GM23338 (cell line): ENCODE results near the gene HS6ST3. TPM values are rescaled to one million over a fixed set of nuclear protein-coding genes. Genes with fewer than 3 reads are reported as not detected.
A peak's percentile ranks its signal among the peaks of the same experiment; 100 is the strongest.

ENCODE experiments used
- ATAC-seq: fragments of 200-7000 bp; cut with Tn5 transposase; 3 replicates; pipeline ENCODE4 v1.9.1; 2020
- DNase-seq: peaks from one replicate; pipeline ENCODE4 v3.0.0-alpha.2; 2015; ENCODE audit warnings: low spot score
- H2AFZ ChIP-seq: fragments of 200-600 bp; sonication (generic); 2 replicates; pipeline ENCODE4 v1.8.0; 2016; ENCODE audit warnings: antibody characterized with exemption, mild to moderate bottlenecking, moderate library complexity
- H3F3A ChIP-seq: fragments of 200-600 bp; sonication (generic); replicated peaks from 2 replicates; pipeline ENCODE4 v1.8.0; 2017; ENCODE audit warnings: antibody characterized with exemption, mixed run types, low read depth
- H3K27ac ChIP-seq: fragments of 200-600 bp; sonication (generic); 2 replicates; pipeline ENCODE4 v1.6.1; 2016; ENCODE audit warnings: low read depth
- H3K27me3 ChIP-seq: fragments of 200-600 bp; sonication (generic); 2 replicates; pipeline ENCODE4 v1.8.0; 2016; ENCODE audit warnings: mild to moderate bottlenecking, mixed run types, moderate library complexity; ENCODE audit not compliant: insufficient read depth
- H3K36me3 ChIP-seq: fragments of 200-600 bp; sonication (generic); 2 replicates; pipeline ENCODE4 v1.8.0; 2016; ENCODE audit warnings: mild to moderate bottlenecking; ENCODE audit not compliant: insufficient read depth
- H3K4me1 ChIP-seq: fragments of 200-600 bp; sonication (generic); 2 replicates; pipeline ENCODE4 v1.8.0; 2016; ENCODE audit warnings: mild to moderate bottlenecking, moderate library complexity; ENCODE audit not compliant: insufficient read depth
- H3K4me2 ChIP-seq: fragments of 200-600 bp; sonication (generic); 2 replicates; pipeline ENCODE4 v1.7.1; 2017; ENCODE audit warnings: mixed run types
- H3K4me3 ChIP-seq: fragments of 200-600 bp; sonication (generic); 2 replicates; pipeline ENCODE4 v1.6.1; 2016; ENCODE audit warnings: mixed run types
- H3K79me2 ChIP-seq: fragments of 200-600 bp; sonication (generic); replicated peaks from 2 replicates; pipeline ENCODE4 v1.8.0; 2017; ENCODE audit warnings: mild to moderate bottlenecking; ENCODE audit not compliant: insufficient read depth
- H3K9me2 ChIP-seq: fragments of 200-600 bp; sonication (generic); 2 replicates; pipeline ENCODE4 v1.8.0; 2017; ENCODE audit not compliant: insufficient read depth
- H4K20me1 ChIP-seq: fragments of 200-600 bp; sonication (generic); replicated peaks from 2 replicates; pipeline ENCODE4 v1.8.0; 2017; ENCODE audit warnings: mild to moderate bottlenecking; ENCODE audit not compliant: insufficient read depth
- H3K27ac Mint-ChIP-seq: 2 replicates; pipeline ENCODE4 v1.8.0; 2020; ENCODE audit warnings: inconsistent platforms, mild to moderate bottlenecking, moderate library complexity, mixed read lengths
- H3K27me3 Mint-ChIP-seq: 3 replicates; pipeline ENCODE4 v1.8.0; 2022; ENCODE audit warnings: low read depth, mild to moderate bottlenecking, moderate library complexity, mixed read lengths, inconsistent platforms; ENCODE audit not compliant: insufficient read depth, poor library complexity
- H3K36me3 Mint-ChIP-seq: 3 replicates; pipeline ENCODE4 v1.8.0; 2021; ENCODE audit warnings: low read depth, mild to moderate bottlenecking, inconsistent platforms, moderate library complexity, mixed read lengths
- H3K4me1 Mint-ChIP-seq: 3 replicates; pipeline ENCODE4 v1.8.0; 2020; ENCODE audit warnings: mild to moderate bottlenecking, inconsistent platforms, mixed read lengths
- H3K4me3 Mint-ChIP-seq: 3 replicates; pipeline ENCODE4 v1.8.0; 2021; ENCODE audit warnings: moderate library complexity, mild to moderate bottlenecking, inconsistent platforms, mixed read lengths
- H3K9me3 Mint-ChIP-seq: 3 replicates; pipeline ENCODE4 v1.8.0; 2020; ENCODE audit warnings: moderate library complexity, mild to moderate bottlenecking, inconsistent platforms, mixed read lengths
- CREB1 ChIP-seq: fragments of 250-450 bp; sonication (Bioruptor Pico); IDR thresholded peaks from 2 replicates; pipeline ENCODE4 v1.5.0; 2020; ENCODE audit warnings: low read depth, mild to moderate bottlenecking, moderate library complexity
- EZH2phosphoT487 ChIP-seq: fragments of 200-600 bp; sonication (generic); IDR thresholded peaks from one replicate; pipeline ENCODE4 v1.8.1; 2018; ENCODE audit warnings: antibody characterized with exemption; ENCODE audit not compliant: unreplicated experiment
- JUNB ChIP-seq: IDR thresholded peaks from one replicate; pipeline ENCODE4 v1.6.1; 2016; ENCODE audit warnings: antibody characterized with exemption; ENCODE audit not compliant: unreplicated experiment
- REST ChIP-seq: IDR thresholded peaks from one replicate; pipeline ENCODE4 v1.6.1; 2018; ENCODE audit warnings: antibody characterized with exemption; ENCODE audit not compliant: unreplicated experiment
- STAT1 ChIP-seq: IDR thresholded peaks from one replicate; pipeline ENCODE4 v1.6.1; 2016; ENCODE audit warnings: antibody characterized with exemption; ENCODE audit not compliant: unreplicated experiment
- ZNF114 ChIP-seq: fragments of 250-450 bp; sonication (Bioruptor Pico); IDR thresholded peaks from 2 replicates; pipeline ENCODE4 v1.5.0; 2020; ENCODE audit warnings: mild to moderate bottlenecking, moderate library complexity
- ZNF331 ChIP-seq: fragments of 250-450 bp; sonication (Bioruptor Pico); IDR thresholded peaks from 2 replicates; pipeline ENCODE4 v1.5.0; 2020; ENCODE audit warnings: low read depth, mild to moderate bottlenecking, moderate library complexity
- ZNF462 ChIP-seq: fragments of 250-450 bp; sonication (Bioruptor Pico); IDR thresholded peaks from 2 replicates; pipeline ENCODE4 v1.5.0; 2020; ENCODE audit warnings: mild to moderate bottlenecking, moderate library complexity
- polyA plus RNA-seq: library from polyadenylated mRNA; unstranded; fragments of >200 nt; fragmentation: Nextera tagmentation; extraction: Ambion mirVana; gene quantifications from 2 replicates; pipeline ENCODE4 v1.2.1, GENCODE V29; 2016
- total RNA-seq: library from RNA; depleted of rRNA; stranded (reverse); fragments of >200 nt; shearing (Covaris generic); gene quantifications from 2 replicates; pipeline ENCODE4 v1.2.3, GENCODE V29; 2014
- TF ChIP-seq, protein P1 (sequence below), 2 experiments: fragments of 200-600 bp in 1 of 2; sonication (generic) in 1 of 2; conservative IDR thresholded peaks; 2 replicates each; pipeline versions ENCODE4 v1.5.1 to v1.6.1; 2016 to 2017; ENCODE audit warnings: antibody characterized with exemption in 2 of 2, low read depth in 2 of 2, mild to moderate bottlenecking in 2 of 2, moderate library complexity in 1 of 2

The HS6ST3 gene
- total and polyA plus RNA-seq, 2 experiments from 2014 or later: 0.52 to 0.80 TPM

DNA sequence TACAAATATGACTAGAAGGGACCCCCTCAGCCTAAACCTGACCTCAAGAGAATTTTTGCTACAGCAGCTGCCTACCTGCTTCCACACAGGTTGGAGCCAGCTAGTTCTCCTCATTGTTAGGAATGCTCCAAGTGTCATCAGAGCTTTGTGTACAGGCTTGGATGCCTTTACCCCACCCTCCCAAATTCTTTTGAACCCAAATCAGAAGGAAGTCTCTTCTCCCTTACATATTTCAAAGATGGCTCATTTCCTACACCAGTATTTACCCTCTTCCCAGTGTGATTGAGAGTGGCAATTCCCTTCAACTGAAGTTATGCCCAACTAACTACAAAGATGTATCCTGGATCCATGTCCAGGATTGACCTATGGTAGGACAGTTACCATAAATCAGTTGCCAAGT, 581.2 kb downstream of the HS6ST3 start (continued):
- TF ChIP-seq REST: no peak
- TF ChIP-seq ZNF331: no peak

DNA sequence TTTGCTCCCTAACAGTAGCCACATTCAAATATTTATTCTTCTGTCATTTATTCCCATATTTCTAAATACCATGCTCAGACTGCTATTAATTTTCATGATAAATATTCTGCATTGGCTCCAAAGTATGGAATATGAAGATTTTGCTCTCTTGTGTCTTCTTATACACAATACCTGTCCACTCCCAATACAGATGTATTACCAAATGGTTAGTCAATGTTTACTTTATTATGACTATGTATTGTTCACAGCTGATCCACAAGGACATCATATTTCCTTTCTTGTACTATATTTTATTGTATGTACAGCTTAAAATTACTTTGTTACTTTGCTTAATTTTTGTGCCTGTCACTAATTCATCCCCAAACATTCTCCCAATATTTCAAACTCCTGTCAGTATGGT, 582.1 kb downstream of the HS6ST3 start:
- Mint-ChIP-seq H3K4me3 (no peak overlapping the region), H3K27me3 (no peaks in the 10 kb centered on the region), H3K27ac (no peak overlapping the region), H3K4me1 (no peaks in the 10 kb centered on the region), H3K36me3 (no peaks in the 10 kb centered on the region), H3K9me3 (no peaks in the 10 kb centered on the region)
- DNase-seq (no peak), ATAC-seq (no peak)
- H4K20me1 ChIP-seq: no peaks in the 10 kb centered on the region; the same call in 1 of the 2 replicates
- H3K27ac ChIP-seq: no peak overlapping the region
- no peaks in the 10 kb centered on the region for H3F3A ChIP-seq
- H3K79me2 ChIP-seq: no peaks in the 10 kb centered on the region
- no peak overlapping the region for H3K4me2 ChIP-seq
- H3K36me3 ChIP-seq: no peaks in the 10 kb centered on the region
- no peak overlapping the region for H2AFZ ChIP-seq
- no peaks in the 10 kb centered on the region for H3K4me1 ChIP-seq
- no peak overlapping the region for H3K4me3 ChIP-seq
- no peaks in the 10 kb centered on the region for H3K27me3 ChIP-seq
- no peaks in the 10 kb centered on the region; the same call in 1 of the 2 replicates for H3K9me2 ChIP-seq
- TF ChIP-seq CREB1: no peak

DNA sequence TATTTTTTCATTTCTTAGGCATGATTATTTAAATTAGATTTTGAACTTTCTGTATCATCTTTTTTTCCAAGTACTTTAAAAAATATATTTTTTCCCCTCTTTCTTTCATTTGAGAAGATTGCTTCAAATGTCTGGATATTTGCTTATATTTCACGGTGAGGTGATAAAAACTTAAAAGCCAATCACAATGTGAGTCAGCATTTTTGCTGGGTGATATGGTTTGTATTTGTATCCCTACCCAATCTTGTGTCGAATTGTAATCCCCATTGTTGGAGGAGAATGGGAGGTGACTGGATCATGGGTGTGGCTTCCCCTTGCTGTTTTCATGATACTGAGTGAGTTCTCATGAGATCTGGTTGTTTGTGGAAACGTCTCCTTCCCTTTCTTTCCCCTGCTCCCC, 583.9 kb downstream of the HS6ST3 start:
- H2AFZ ChIP-seq: 0 out of 2 replicates have a peak overlapping the region, but pooled peaks have one; percentile 18
- H3K9me2 ChIP-seq: no peaks in the 10 kb centered on the region; the same call in 1 of the 2 replicates
- Mint-ChIP-seq H3K4me1 (no peaks in the 10 kb centered on the region), H3K27ac (peak overlapping the region; percentile 38; the same call in 1 of the 2 replicates), H3K9me3 (peaks cover 4% of the 10 kb centered on the region; the same call in 1 of the 3 replicates), H3K4me3 (no peak overlapping the region), H3K36me3 (no peaks in the 10 kb centered on the region), H3K27me3 (no peaks in the 10 kb centered on the region)
- no peaks in the 10 kb centered on the region for H3K27me3 ChIP-seq
- no peak overlapping the region for H3K4me2 ChIP-seq
- no peaks in the 10 kb centered on the region; the same call in 1 of the 2 replicates for H4K20me1 ChIP-seq
- H3K79me2 ChIP-seq: no peaks in the 10 kb centered on the region
- H3K4me1 ChIP-seq: no peaks in the 10 kb centered on the region
- no peak overlapping the region for H3K27ac ChIP-seq
- no peak overlapping the region for H3K4me3 ChIP-seq
- H3F3A ChIP-seq: no peaks in the 10 kb centered on the region
- H3K36me3 ChIP-seq: no peaks in the 10 kb centered on the region
- no peak for ATAC-seq
- DNase-seq: no peak
- TF ChIP-seq EZH2phosphoT487: no peak
- no peak for TF ChIP-seq ZNF462 (CRISPR knock-in tag)
- TF ChIP-seq, protein P1, sequence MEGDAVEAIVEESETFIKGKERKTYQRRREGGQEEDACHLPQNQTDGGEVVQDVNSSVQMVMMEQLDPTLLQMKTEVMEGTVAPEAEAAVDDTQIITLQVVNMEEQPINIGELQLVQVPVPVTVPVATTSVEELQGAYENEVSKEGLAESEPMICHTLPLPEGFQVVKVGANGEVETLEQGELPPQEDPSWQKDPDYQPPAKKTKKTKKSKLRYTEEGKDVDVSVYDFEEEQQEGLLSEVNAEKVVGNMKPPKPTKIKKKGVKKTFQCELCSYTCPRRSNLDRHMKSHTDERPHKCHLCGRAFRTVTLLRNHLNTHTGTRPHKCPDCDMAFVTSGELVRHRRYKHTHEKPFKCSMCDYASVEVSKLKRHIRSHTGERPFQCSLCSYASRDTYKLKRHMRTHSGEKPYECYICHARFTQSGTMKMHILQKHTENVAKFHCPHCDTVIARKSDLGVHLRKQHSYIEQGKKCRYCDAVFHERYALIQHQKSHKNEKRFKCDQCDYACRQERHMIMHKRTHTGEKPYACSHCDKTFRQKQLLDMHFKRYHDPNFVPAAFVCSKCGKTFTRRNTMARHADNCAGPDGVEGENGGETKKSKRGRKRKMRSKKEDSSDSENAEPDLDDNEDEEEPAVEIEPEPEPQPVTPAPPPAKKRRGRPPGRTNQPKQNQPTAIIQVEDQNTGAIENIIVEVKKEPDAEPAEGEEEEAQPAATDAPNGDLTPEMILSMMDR (conservative IDR thresholded peaks at IDR 0.05; ENCODE audit: low read depth in 2 of 2): no peak
- no peak for TF ChIP-seq ZNF114
- no peak for TF ChIP-seq STAT1
- TF ChIP-seq JUNB: no peak
